WTC11 (cell line): ENCODE measurements around the gene HS2ST1. TPM values are rescaled to one million over a fixed set of nuclear protein-coding genes. Genes with fewer than 3 reads are reported as not detected.
A peak's percentile ranks its signal among the peaks of the same experiment; 100 is the strongest.

Experiments
- ATAC-seq: fragments of 200-7000 bp; cut with Tn5 transposase; 2 replicates; pipeline ENCODE4 v1.10.0; 2021; ENCODE audit warnings: mild to moderate bottlenecking, moderate library complexity
- CTCF ChIA-PET: fragments of 300-600 bp; sonication (Branson Sonifier 250); formaldehyde crosslinking; loops from one replicate; lab custom pipeline; 2021; ENCODE audit warnings: antibody characterized with exemption; lab: Charles Lee
- POLR2A ChIA-PET: fragments of 350-600 bp; sonication (Branson Sonifier 250); formaldehyde crosslinking; loops from one replicate; lab custom pipeline; 2021; ENCODE audit warnings: antibody characterized with exemption; lab: Charles Lee
- DNase-seq: peaks from one replicate; pipeline ENCODE4 v3.0.0; 2021; ENCODE audit warnings: low spot score
- H3K27ac Mint-ChIP-seq: 2 replicates; pipeline ENCODE4 v1.8.0; 2021; ENCODE audit warnings: mixed read lengths
- H3K27me3 Mint-ChIP-seq: 2 replicates; pipeline ENCODE4 v1.8.0; 2021; ENCODE audit warnings: low read depth, mild to moderate bottlenecking, moderate library complexity, mixed read lengths
- H3K36me3 Mint-ChIP-seq: 2 replicates; pipeline ENCODE4 v1.8.0; 2021; ENCODE audit warnings: mixed read lengths
- H3K4me1 Mint-ChIP-seq: 2 replicates; pipeline ENCODE4 v1.8.0; 2022; ENCODE audit warnings: mixed read lengths
- H3K4me3 Mint-ChIP-seq: 2 replicates; pipeline ENCODE4 v1.8.0; 2021; ENCODE audit warnings: mild to moderate bottlenecking, moderate library complexity, mixed read lengths
- H3K9me3 Mint-ChIP-seq: 2 replicates; pipeline ENCODE4 v1.8.0; 2021; ENCODE audit warnings: mixed read lengths
- E2F4 ChIP-seq: sonication (generic); formaldehyde crosslinking; IDR thresholded peaks from 2 replicates; pipeline ENCODE4 v1.8.1; 2022; ENCODE audit warnings: low read depth, mild to moderate bottlenecking, moderate library complexity, missing genetic modification reagents, borderline replicate concordance
- ETV6 ChIP-seq: sonication (generic); formaldehyde crosslinking; IDR thresholded peaks from 2 replicates; pipeline ENCODE4 v1.8.1; 2022; ENCODE audit warnings: mild to moderate bottlenecking, missing genetic modification reagents
- FOXJ3 ChIP-seq: sonication (generic); formaldehyde crosslinking; IDR thresholded peaks from 2 replicates; pipeline ENCODE4 v1.9.0; 2021; ENCODE audit warnings: missing genetic modification reagents, mild to moderate bottlenecking, borderline replicate concordance
- GRHL2 ChIP-seq: fragments of 250-450 bp; sonication (Bioruptor Pico); IDR thresholded peaks from 2 replicates; pipeline ENCODE4 v1.8.0; 2022; ENCODE audit warnings: mild to moderate bottlenecking, moderate library complexity; ENCODE audit not compliant: insufficient replicate concordance, severe bottlenecking
- IRF2 ChIP-seq: sonication (generic); formaldehyde crosslinking; IDR thresholded peaks from 2 replicates; pipeline ENCODE4 v1.8.0; 2022; ENCODE audit warnings: low read depth, missing genetic modification reagents, borderline replicate concordance
- NFE2L1 ChIP-seq: sonication (generic); formaldehyde crosslinking; IDR thresholded peaks from 2 replicates; pipeline ENCODE4 v1.8.1; 2023; ENCODE audit warnings: missing genetic modification reagents
- NR2C2 ChIP-seq: sonication (generic); formaldehyde crosslinking; IDR thresholded peaks from 2 replicates; pipeline ENCODE4 v1.8.0; 2022; ENCODE audit warnings: mild to moderate bottlenecking, missing genetic modification reagents
- RELA ChIP-seq: sonication (generic); formaldehyde crosslinking; IDR thresholded peaks from 2 replicates; pipeline ENCODE4 v1.8.1; 2022; ENCODE audit warnings: missing genetic modification reagents, mild to moderate bottlenecking, borderline replicate concordance
- SOX15 ChIP-seq: fragments of 250-450 bp; sonication (Bioruptor Pico); IDR thresholded peaks from 2 replicates; pipeline ENCODE4 v1.9.0; 2021; ENCODE audit warnings: mild to moderate bottlenecking
- STAT6 ChIP-seq: sonication (generic); formaldehyde crosslinking; conservative IDR thresholded peaks from 2 replicates; pipeline ENCODE4 v1.8.1; 2023; ENCODE audit warnings: mild to moderate bottlenecking, low read depth, missing genetic modification reagents, moderate library complexity
- TCF7 ChIP-seq: sonication (generic); formaldehyde crosslinking; IDR thresholded peaks from 2 replicates; pipeline ENCODE4 v1.8.0; 2022; ENCODE audit warnings: mild to moderate bottlenecking, low read depth, missing genetic modification reagents, moderate library complexity
- USF1 ChIP-seq: sonication (generic); formaldehyde crosslinking; IDR thresholded peaks from 2 replicates; pipeline ENCODE4 v1.8.0; 2022; ENCODE audit warnings: mild to moderate bottlenecking, missing genetic modification reagents
- ZBTB21 ChIP-seq: sonication (generic); formaldehyde crosslinking; IDR thresholded peaks from 2 replicates; pipeline ENCODE4 v1.8.1; 2023; ENCODE audit warnings: mild to moderate bottlenecking, missing genetic modification reagents, borderline replicate concordance
- ZNF138 ChIP-seq: sonication (generic); formaldehyde crosslinking; conservative IDR thresholded peaks from 2 replicates; pipeline ENCODE4 v1.8.1; 2022; ENCODE audit warnings: mild to moderate bottlenecking, moderate library complexity, missing genetic modification reagents
- ZNF232 ChIP-seq: sonication (generic); formaldehyde crosslinking; IDR thresholded peaks from 2 replicates; pipeline ENCODE4 v1.8.0; 2022; ENCODE audit warnings: mild to moderate bottlenecking, missing genetic modification reagents
- ZNF512 ChIP-seq: sonication (generic); formaldehyde crosslinking; IDR thresholded peaks from 2 replicates; pipeline ENCODE4 v1.8.1; 2022; ENCODE audit warnings: missing genetic modification reagents, borderline replicate concordance
- total RNA-seq: library from RNA; stranded (reverse); gene quantifications from 3 replicates; pipeline ENCODE4 v1.2.3, GENCODE V29; 2021
- TF ChIP-seq, protein P1 (sequence below): sonication (generic); formaldehyde crosslinking; IDR thresholded peaks from 2 replicates; pipeline ENCODE4 v1.8.1; 2023; ENCODE audit warnings: mild to moderate bottlenecking, missing genetic modification reagents, moderate library complexity
- TF ChIP-seq, protein P2 (sequence below): sonication (generic); formaldehyde crosslinking; IDR thresholded peaks from 2 replicates; pipeline ENCODE4 v1.8.1; 2023; ENCODE audit warnings: mild to moderate bottlenecking, missing genetic modification reagents, moderate library complexity

Gene HS2ST1
- total RNA-seq, 1 experiment from 2014 or later: 24.7 TPM

DNA sequence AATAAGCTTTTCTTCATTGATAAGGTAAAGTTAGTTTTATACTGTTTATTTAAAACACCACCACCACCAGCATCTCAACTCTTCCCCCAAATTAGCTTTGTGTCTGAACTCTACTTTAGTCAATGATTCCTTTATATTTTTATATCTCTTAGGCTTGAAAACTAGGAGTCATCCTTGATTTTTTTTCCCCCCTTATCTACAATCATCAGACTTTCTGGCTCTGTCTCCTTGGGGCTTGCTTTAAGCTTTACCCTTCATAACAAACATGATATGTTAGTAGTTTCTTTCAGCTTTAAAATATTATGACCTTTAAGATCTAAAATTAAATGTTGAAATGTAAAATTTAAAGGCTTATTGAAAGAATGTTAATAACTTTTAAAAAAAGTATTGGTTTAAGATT is 28.3 kb downstream of the HS2ST1 start (continued):
- TF ChIP-seq RELA (CRISPR knock-in tag): no peak
- no peak for TF ChIP-seq STAT6
- no peak for TF ChIP-seq ZNF512 (CRISPR knock-in tag)
- no peak for TF ChIP-seq ZBTB21
- TF ChIP-seq, all 79 proteins: peak for 0

DNA sequence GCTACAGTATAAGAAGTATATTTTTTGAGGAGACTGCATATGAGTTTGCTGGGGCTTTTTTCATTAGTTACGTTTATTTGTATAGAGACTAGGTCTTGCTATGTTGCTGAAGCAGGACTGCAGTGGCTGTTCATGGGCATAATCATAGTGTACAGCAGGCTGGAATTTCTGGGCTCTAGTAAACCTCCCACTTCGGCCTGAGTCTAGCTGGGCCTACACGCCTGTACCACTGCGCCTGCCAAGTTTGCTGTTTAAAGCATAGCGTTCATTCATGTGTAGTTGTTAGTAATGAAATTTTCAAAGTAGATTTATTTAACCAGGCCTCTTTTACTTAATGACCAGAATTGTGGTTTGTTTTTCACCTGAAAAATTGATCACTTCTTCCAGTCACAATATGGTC is 33.8 kb downstream of the HS2ST1 start:
- H3K27ac Mint-ChIP-seq: no peak overlapping the region
- ChIA-PET CTCF (no interaction called here), POLR2A (no interaction called here)
- no peaks in the 10 kb centered on the region for H3K27me3 Mint-ChIP-seq
- no peak overlapping the region for H3K4me3 Mint-ChIP-seq
- H3K9me3 Mint-ChIP-seq: no peaks in the 10 kb centered on the region; the same call in 1 of the 2 replicates
- peaks cover 23% of the 10 kb centered on the region for H3K4me1 Mint-ChIP-seq
- no peaks in the 10 kb centered on the region for H3K36me3 Mint-ChIP-seq
- TF ChIP-seq ETV6: no peak
- no peak for ATAC-seq
- DNase-seq: no peak

DNA sequence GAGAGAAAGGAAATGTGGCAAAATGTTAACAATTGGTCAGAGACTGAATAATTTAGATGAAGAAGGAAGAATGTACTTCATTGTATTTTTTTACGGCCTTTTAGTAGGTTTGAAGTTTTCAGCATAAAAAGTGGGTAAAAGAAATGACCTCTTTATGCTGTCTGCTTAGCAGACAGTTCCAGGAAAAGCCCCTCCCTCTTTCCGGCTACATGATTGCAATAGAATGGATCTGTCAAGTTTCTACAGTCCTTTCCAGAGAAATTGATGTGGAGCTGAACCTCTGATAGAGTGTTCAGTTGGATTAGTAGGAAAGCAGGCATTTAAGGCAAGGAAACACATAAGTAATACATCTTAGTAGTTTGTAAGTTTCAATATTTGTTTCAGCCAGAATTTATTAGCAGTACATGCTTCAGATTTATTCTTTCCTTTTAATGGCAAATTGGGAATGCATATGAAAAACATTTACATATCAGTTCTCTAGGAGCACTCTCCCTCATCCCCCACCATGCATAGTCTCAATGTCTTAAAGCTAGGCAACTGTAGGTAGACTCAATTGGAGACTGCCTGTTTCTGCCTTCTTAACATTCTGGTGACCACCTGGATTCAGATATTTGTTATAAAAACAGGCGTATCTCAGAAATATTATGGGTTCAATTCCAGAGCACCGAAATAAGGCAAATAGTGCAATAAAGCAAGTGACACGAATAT is 36.4 kb downstream of the HS2ST1 start:
- CTCF ChIA-PET: interaction anchor here (1.3 kb wide), 2 partner anchors 14 to 17 kb away, joined by 3 to 5 read pairs; no protein-coding TSS in a partner anchor
- H3K27ac Mint-ChIP-seq: peak overlapping the region; percentile 35; the same call in 1 of the 2 replicates
- no peaks in the 10 kb centered on the region; the same call in 1 of the 2 replicates for H3K9me3 Mint-ChIP-seq
- H3K27me3 Mint-ChIP-seq: no peaks in the 10 kb centered on the region
- peaks cover 31% of the 10 kb centered on the region for H3K4me1 Mint-ChIP-seq
- POLR2A ChIA-PET: no interaction called here
- no peaks in the 10 kb centered on the region for H3K36me3 Mint-ChIP-seq
- no peak overlapping the region for H3K4me3 Mint-ChIP-seq
- DNase-seq (no peak), ATAC-seq (no peak)
- TF ChIP-seq GRHL2 (CRISPR knock-in tag) (no peak), E2F4 (CRISPR knock-in tag) (no peak), STAT6 (no peak), FOXJ3 (CRISPR knock-in tag) (no peak), TCF7 (no peak), ZNF232 (CRISPR knock-in tag) (no peak), SOX15 (CRISPR knock-in tag) (no peak), ZNF512 (CRISPR knock-in tag) (no peak), NFE2L1 (CRISPR knock-in tag) (no peak), NR2C2 (CRISPR knock-in tag) (no peak), IRF2 (CRISPR knock-in tag) (no peak), USF1 (no peak), ZNF138 (CRISPR knock-in tag) (no peak)
- TF ChIP-seq, protein P1, sequence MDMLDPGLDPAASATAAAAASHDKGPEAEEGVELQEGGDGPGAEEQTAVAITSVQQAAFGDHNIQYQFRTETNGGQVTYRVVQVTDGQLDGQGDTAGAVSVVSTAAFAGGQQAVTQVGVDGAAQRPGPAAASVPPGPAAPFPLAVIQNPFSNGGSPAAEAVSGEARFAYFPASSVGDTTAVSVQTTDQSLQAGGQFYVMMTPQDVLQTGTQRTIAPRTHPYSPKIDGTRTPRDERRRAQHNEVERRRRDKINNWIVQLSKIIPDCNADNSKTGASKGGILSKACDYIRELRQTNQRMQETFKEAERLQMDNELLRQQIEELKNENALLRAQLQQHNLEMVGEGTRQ: no peak
- TF ChIP-seq, protein P2, sequence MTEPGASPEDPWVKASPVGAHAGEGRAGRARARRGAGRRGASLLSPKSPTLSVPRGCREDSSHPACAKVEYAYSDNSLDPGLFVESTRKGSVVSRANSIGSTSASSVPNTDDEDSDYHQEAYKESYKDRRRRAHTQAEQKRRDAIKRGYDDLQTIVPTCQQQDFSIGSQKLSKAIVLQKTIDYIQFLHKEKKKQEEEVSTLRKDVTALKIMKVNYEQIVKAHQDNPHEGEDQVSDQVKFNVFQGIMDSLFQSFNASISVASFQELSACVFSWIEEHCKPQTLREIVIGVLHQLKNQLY: no peak
